HepG2 (cell line): ENCODE measurements around the gene SYTL1. TPM values are rescaled to one million over a fixed set of nuclear protein-coding genes. Genes with fewer than 3 reads are reported as not detected.

Experiments
- HDAC1 ChIP-seq: sonication (generic); formaldehyde crosslinking; IDR thresholded peaks from 2 replicates; pipeline ENCODE4 v1.5.1; 2020; ENCODE audit warnings: mild to moderate bottlenecking, missing genetic modification reagents
- KAT8 ChIP-seq: IDR thresholded peaks from 2 replicates; pipeline ENCODE4 v1.6.1; 2016; ENCODE audit warnings: missing genetic modification reagents, missing compliant biosample characterization
- PRDM15 ChIP-seq: sonication (generic); formaldehyde crosslinking; IDR thresholded peaks from 2 replicates; pipeline ENCODE4 v1.4.0; 2020; ENCODE audit warnings: missing genetic modification reagents
- RERE ChIP-seq: IDR thresholded peaks from 2 replicates; pipeline ENCODE4 v1.6.1; 2016; ENCODE audit warnings: low read depth, missing genetic modification reagents, missing compliant biosample characterization
- RFX1 ChIP-seq: fragments of 450-650 bp; IDR thresholded peaks from 2 replicates; pipeline ENCODE4 v1.6.1; 2017
- ZHX2 ChIP-seq, 2 experiments: sonication (generic) in 1 of 2; formaldehyde crosslinking in 1 of 2; IDR thresholded peaks; 2 replicates each; pipeline versions ENCODE4 v1.6.1 to v1.9.0; 2014 to 2022; ENCODE audit warnings: antibody characterized with exemption in 1 of 2, borderline replicate concordance in 1 of 2, inconsistent platforms in 1 of 2, low read depth in 1 of 2, missing genetic modification reagents in 1 of 2
- ZNF337 ChIP-seq: sonication (generic); formaldehyde crosslinking; IDR thresholded peaks from 2 replicates; pipeline ENCODE4 v1.5.1; 2020; ENCODE audit warnings: missing genetic modification reagents, low read depth, mild to moderate bottlenecking, borderline replicate concordance
- ZNF7 ChIP-seq: IDR thresholded peaks from 2 replicates; pipeline ENCODE4 v1.6.1; 2016; ENCODE audit warnings: missing biosample characterization, missing genetic modification reagents
- ZNF703 ChIP-seq: sonication (generic); formaldehyde crosslinking; IDR thresholded peaks from 2 replicates; pipeline ENCODE4 v1.5.1; 2020; ENCODE audit warnings: missing genetic modification reagents, mild to moderate bottlenecking, moderate library complexity, borderline replicate concordance
- ZNF724P ChIP-seq: sonication (generic); formaldehyde crosslinking; IDR thresholded peaks from 2 replicates; pipeline ENCODE4 v1.8.0; 2022; ENCODE audit warnings: missing genetic modification reagents, borderline replicate concordance
- ZSCAN30 ChIP-seq: sonication (generic); formaldehyde crosslinking; IDR thresholded peaks from 2 replicates; pipeline ENCODE4 v1.5.0; 2020; ENCODE audit warnings: mild to moderate bottlenecking, missing genetic modification reagents
- polyA plus RNA-seq, 8 experiments: library from polyadenylated mRNA; depleted of rRNA in 3 of 8; stranded (reverse) in 7 of 8; unstranded in 1 of 8; fragments of >200 nt; fragmentation: Illumina TruSeq in 4 of 8; extraction: Trizol in 4 of 8; gene quantifications; 2 replicates each; pipeline versions ENCODE4 v1.2.1 to v1.2.3, GENCODE V29; 2011 to 2016; ENCODE audit warnings: low read depth in 4 of 8, missing spikeins in 1 of 8, mixed read lengths in 1 of 8; ENCODE audit not compliant: insufficient read depth in 1 of 8
- total RNA-seq, 5 experiments: library from RNA; depleted of rRNA; stranded (reverse); fragments of >200 nt; fragmentation: Illumina TruSeq; extraction: Trizol; gene quantifications; 2 replicates each; pipeline ENCODE4 v1.2.3, GENCODE V29; 2016; ENCODE audit warnings: low read depth in 1 of 5

The SYTL1 gene
- total and polyA plus RNA-seq, 2 of the 13 experiments (the other 11 are each of a cell fraction or from before 2014, with no cell fraction given) = 11.1 to 17.8 TPM

- TF ChIP-seq RERE (CRISPR knock-in tag) (no peak), HDAC1 (CRISPR knock-in tag) (peak; percentile 96), ZNF7 (CRISPR knock-in tag) (no peak), ZSCAN30 (no peak), KAT8 (peak; percentile 100), RFX1 (peak; percentile 44; the same call in 1 of the 2 replicates), ZNF724P (CRISPR knock-in tag) (no peak; the same call in 1 of the 2 replicates), PRDM15 (peak; percentile 91), ZNF337 (CRISPR knock-in tag) (no peak), ZHX2 (IDR thresholded peaks at IDR 0.05; ENCODE audit: low read depth) (peak; percentile 93), ZHX2 (CRISPR knock-in tag; IDR thresholded peaks at IDR 0.05; ENCODE audit: borderline replicate concordance) (no peak), ZNF703 (CRISPR knock-in tag) (no peak; the same call in 1 of the 2 replicates)
Observed at GRCh38 chr1:27321813-27322568, 19.8 kb upstream of the SYTL1 start, which contains the start of gene TMEM222 (continued).
